Mesendoderm (in vitro differentiated cells): ENCODE results near the gene LRRC73.
"Not testable (repeated sequence)": the region's sequence is repeated elsewhere in the genome, so short reads cannot be mapped to it uniquely, and the experiment has no call there.

Experiments
- DNase-seq: peaks from one replicate; pipeline ENCODE4 v3.0.0; 2013
- H2AK5ac ChIP-seq: 2 replicates; pipeline ENCODE4 v1.6.1; 2013; ENCODE audit warnings: low read length, inconsistent platforms
- H2BK120ac ChIP-seq: 2 replicates; pipeline ENCODE4 v1.6.1; 2013; ENCODE audit warnings: low read depth, mild to moderate bottlenecking, low read length, moderate library complexity, mixed read lengths
- H2BK15ac ChIP-seq: replicated peaks from 2 replicates; pipeline ENCODE4 v1.6.1; 2013; ENCODE audit warnings: low read depth, mild to moderate bottlenecking, moderate library complexity
- H2BK5ac ChIP-seq: 2 replicates; pipeline ENCODE4 v1.6.1; 2013; ENCODE audit warnings: low read length, inconsistent platforms
- H3K18ac ChIP-seq: 2 replicates; pipeline ENCODE4 v1.6.1; 2013; ENCODE audit warnings: mild to moderate bottlenecking, low read length, mixed read lengths
- H3K23ac ChIP-seq: one replicate; pipeline ENCODE4 v1.6.1; 2013; ENCODE audit warnings: low read length
- H3K27ac ChIP-seq: 2 replicates; pipeline ENCODE4 v1.5.1; 2013; ENCODE audit warnings: low read depth, mild to moderate bottlenecking, inconsistent platforms, low read length, moderate library complexity
- H3K27me3 ChIP-seq: 2 replicates; pipeline ENCODE4 v1.6.1; 2013; ENCODE audit warnings: low read length, control low read depth, mild to moderate bottlenecking, inconsistent platforms; ENCODE audit not compliant: insufficient read depth, poor library complexity
- H3K36me3 ChIP-seq: 2 replicates; pipeline ENCODE4 v1.6.1; 2013; ENCODE audit warnings: low read length, inconsistent platforms; ENCODE audit not compliant: control insufficient read depth, insufficient read depth
- H3K4ac ChIP-seq: one replicate; pipeline ENCODE4 v1.6.1; 2013; ENCODE audit warnings: low read depth, mild to moderate bottlenecking, low read length, moderate library complexity
- H3K4me1 ChIP-seq: 2 replicates; pipeline ENCODE4 v1.6.1; 2013; ENCODE audit warnings: low read depth, low read length, inconsistent platforms; ENCODE audit not compliant: control insufficient read depth
- H3K4me2 ChIP-seq: 2 replicates; pipeline ENCODE4 v1.6.1; 2013; ENCODE audit warnings: low read length
- H3K4me3 ChIP-seq: 2 replicates; pipeline ENCODE4 v1.5.1; 2013; ENCODE audit warnings: mild to moderate bottlenecking, low read length
- H3K56ac ChIP-seq: one replicate; pipeline ENCODE4 v1.6.1; 2013; ENCODE audit warnings: low read length
- H3K79me1 ChIP-seq: 2 replicates; pipeline ENCODE4 v1.6.1; 2013; ENCODE audit warnings: low read length, inconsistent platforms
- H3K79me2 ChIP-seq: 2 replicates; pipeline ENCODE4 v1.6.1; 2013; ENCODE audit warnings: mild to moderate bottlenecking, low read length; ENCODE audit not compliant: control insufficient read depth, insufficient read depth
- H3K9ac ChIP-seq: 2 replicates; pipeline ENCODE4 v1.6.1; 2013; ENCODE audit warnings: low read length, inconsistent platforms
- H4K5ac ChIP-seq: one replicate; pipeline ENCODE4 v1.6.1; 2013; ENCODE audit warnings: low read length
- H4K8ac ChIP-seq: one replicate; pipeline ENCODE4 v1.6.1; 2013; ENCODE audit warnings: low read depth, mild to moderate bottlenecking, control low read depth, low read length, moderate library complexity
- WGBS: extraction: QIAGEN DNeasy Blood & Tissue Kit; methylation state at CpG from one replicate; pipeline ENCODE4 v1.1.7; 2013; ENCODE audit warnings: low lambda C conversion rate, missing lambda C conversion rate; ENCODE audit not compliant: insufficient coverage; ENCODE audit errors: extremely low coverage; 5-methylcytosine and 5-hydroxymethylcytosine counted together

Gene LRRC73

DNA sequence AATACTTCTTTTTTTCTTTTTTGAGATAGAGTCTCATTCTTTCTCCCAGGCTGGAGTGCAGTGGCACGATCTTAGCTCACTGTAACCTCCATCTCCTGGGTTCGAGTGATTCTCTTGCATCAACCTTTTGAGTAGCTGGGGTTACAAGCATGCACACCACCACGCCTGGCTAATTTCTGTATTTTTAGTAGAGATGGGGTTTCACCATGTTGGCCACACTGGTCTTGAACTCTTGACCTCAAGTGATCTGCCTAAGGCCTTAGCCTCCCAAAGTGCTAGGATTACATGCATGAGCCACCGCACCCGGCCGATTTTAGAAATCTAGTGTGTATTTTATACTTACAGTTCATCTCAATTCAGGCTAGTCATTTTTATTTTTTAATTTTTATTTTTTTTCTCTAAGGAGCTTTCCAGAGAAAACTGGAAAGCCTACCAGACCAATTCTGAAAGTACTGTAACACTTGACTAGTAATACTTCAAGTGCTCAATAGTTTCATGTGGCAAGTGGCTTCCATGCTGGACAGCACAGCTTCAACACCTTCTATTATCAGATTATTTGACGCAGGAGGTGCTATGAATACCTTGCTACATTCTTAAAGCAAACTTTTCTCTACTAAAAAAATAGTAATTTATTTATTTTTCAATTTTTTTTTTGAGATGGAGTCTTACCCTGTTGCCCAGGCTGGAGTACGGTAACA is 31.8 kb upstream of the LRRC73 start:
- Histone ChIP-seq H2BK5ac (no peak overlapping the region), H3K79me1 (no peaks in the 10 kb centered on the region), H4K5ac (no peak overlapping the region), H3K56ac (no peak overlapping the region), H3K18ac (no peak overlapping the region), H3K4me2 (no peak overlapping the region), H2BK120ac (no peak overlapping the region), H4K8ac (no peak overlapping the region), H3K79me2 (no peaks in the 10 kb centered on the region), H3K4ac (no peak overlapping the region), H2BK15ac (no peak overlapping the region), H2AK5ac (no peak overlapping the region), H3K23ac (no peak overlapping the region), H3K36me3 (peaks cover 12% of the 10 kb centered on the region), H3K9ac (no peak overlapping the region), H3K27me3 (no peaks in the 10 kb centered on the region), H3K27ac (no peak overlapping the region), H3K4me1 (no peaks in the 10 kb centered on the region), H3K4me3 (no peak overlapping the region)
- DNase-seq, result no peak
- WGBS, result no CpG with 5 or more reads among the region's 8 CpGs

DNA sequence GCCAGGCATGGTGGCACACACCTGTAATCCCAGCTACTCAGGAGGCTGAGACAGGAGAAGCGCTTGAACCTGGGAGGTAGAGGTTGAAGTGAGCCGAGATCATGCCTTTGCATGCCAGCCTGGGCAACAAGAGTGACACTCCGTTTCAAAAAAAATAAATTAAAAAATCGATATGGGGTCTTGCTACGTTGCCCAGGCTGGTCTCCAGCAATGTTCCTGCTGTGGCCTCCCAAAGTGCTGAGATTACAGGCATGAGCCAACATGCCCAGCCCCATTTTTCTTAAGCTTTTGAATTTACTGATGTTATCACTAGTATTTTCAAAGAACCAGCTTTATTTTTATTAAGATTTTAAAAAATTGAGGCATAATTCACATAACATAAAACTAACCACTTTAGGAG is 30.4 kb upstream of the LRRC73 start:
- no peaks in the 10 kb centered on the region for H3K79me1 ChIP-seq
- H2BK120ac ChIP-seq, result no peak overlapping the region
- no peak overlapping the region for H3K9ac ChIP-seq
- no peak overlapping the region for H3K4me3 ChIP-seq
- no peaks in the 10 kb centered on the region for H3K27me3 ChIP-seq
- H4K8ac ChIP-seq, result no peak overlapping the region
- H4K5ac ChIP-seq, result no peak overlapping the region
- no peaks in the 10 kb centered on the region for H3K4me1 ChIP-seq
- no peak overlapping the region for H2AK5ac ChIP-seq
- H3K79me2 ChIP-seq, result no peaks in the 10 kb centered on the region
- H3K56ac ChIP-seq, result no peak overlapping the region
- peaks cover 6% of the 10 kb centered on the region for H3K36me3 ChIP-seq
- no peak overlapping the region for H3K4me2 ChIP-seq
- WGBS, result no CpG with 5 or more reads among the region's 5 CpGs
- H2BK5ac ChIP-seq, result no peak overlapping the region
- no peak for DNase-seq
- no peak overlapping the region for H3K4ac ChIP-seq
- H3K23ac ChIP-seq, result no peak overlapping the region
- no peak overlapping the region for H3K27ac ChIP-seq
- H3K18ac ChIP-seq, result no peak overlapping the region
- no peak overlapping the region for H2BK15ac ChIP-seq

DNA sequence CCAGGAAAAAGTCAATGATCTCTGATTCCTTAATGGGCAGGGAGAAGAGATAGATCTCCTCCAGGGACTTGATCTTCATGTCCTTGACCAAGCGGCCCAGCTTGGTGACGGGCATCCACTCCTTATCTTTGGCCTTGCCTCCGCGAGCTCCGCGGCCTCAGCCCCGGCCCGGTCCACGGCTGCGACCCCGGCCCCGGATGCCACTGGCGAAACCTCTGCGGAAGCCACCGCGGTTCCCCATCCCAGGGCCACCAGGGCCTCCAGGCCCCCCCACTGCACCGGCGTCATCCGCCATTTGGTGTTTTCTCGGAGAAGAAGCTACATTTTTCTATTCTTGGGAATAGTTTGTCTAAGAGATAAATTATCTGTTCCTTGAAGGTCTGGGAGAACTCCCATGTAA is 29.3 kb upstream of the LRRC73 start:
- H3K18ac ChIP-seq, H3K56ac ChIP-seq, H3K4me1 ChIP-seq, H2AK5ac ChIP-seq, H3K79me1 ChIP-seq, H3K27ac ChIP-seq, H3K79me2 ChIP-seq, H2BK120ac ChIP-seq, H3K36me3 ChIP-seq, H3K23ac ChIP-seq, H2BK15ac ChIP-seq, H3K27me3 ChIP-seq, H3K4me3 ChIP-seq, H3K9ac ChIP-seq, H4K5ac ChIP-seq, H4K8ac ChIP-seq, DNase-seq, H2BK5ac ChIP-seq, H3K4me2 ChIP-seq, H3K4ac ChIP-seq: not testable (repeated sequence)
- no CpG with 5 or more reads among the region's 20 CpGs for WGBS

DNA sequence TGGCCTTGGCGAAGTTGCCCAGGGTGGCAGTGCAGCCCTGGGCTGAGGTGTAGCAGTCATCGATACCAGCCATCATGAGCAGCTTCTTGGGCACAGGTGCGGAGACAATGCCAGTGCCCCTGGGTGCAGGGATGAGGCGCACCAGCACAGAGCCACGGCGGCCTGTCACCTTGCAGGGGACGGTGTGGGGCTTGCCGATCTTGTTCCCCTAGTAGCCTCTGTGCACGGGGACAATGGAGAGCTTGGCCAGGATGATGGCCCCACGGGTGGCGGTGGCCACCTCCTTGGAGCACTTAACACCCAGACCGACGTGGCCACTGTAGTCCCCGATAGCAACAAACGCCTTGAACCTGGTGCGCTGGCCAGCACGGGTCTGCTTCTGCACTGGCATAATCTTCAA is 28.8 kb upstream of the LRRC73 start:
- H3K36me3 ChIP-seq, DNase-seq, H2BK5ac ChIP-seq, H2BK15ac ChIP-seq, H3K18ac ChIP-seq, H2AK5ac ChIP-seq, H2BK120ac ChIP-seq, H4K8ac ChIP-seq, H3K4me2 ChIP-seq, H3K4me3 ChIP-seq, H3K23ac ChIP-seq, H3K4me1 ChIP-seq, H3K27ac ChIP-seq, H3K79me2 ChIP-seq, H3K27me3 ChIP-seq, H3K4ac ChIP-seq, H3K79me1 ChIP-seq, H3K56ac ChIP-seq, H4K5ac ChIP-seq, H3K9ac ChIP-seq: not testable (repeated sequence)
- WGBS, result no CpG with 5 or more reads among the region's 17 CpGs

DNA sequence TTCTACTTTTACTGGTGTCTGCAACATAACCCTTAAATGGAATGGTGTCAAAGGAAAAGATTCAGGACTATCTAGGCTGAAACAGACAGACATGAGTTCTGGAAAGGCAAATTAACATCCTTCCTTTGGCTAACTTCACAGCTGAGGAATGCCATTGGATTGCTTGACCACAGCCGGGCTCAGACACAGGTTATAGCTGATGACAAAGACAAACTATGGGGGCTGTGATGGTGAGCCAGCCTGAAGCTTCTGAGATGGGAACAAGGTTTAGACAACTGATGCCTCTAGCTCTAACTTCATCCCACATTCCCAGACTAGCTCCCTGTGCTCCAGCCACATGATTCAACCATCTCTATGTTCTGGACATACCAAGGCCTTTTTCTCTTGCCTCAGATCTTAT is 22.1 kb upstream of the LRRC73 start:
- Histone ChIP-seq H3K18ac (no peak overlapping the region), H3K4me3 (no peak overlapping the region), H3K9ac (no peak overlapping the region), H2BK15ac (no peak overlapping the region), H3K79me1 (no peaks in the 10 kb centered on the region), H4K8ac (no peak overlapping the region), H4K5ac (no peak overlapping the region), H3K27me3 (no peaks in the 10 kb centered on the region), H2BK5ac (no peak overlapping the region), H3K56ac (no peak overlapping the region), H3K4ac (no peak overlapping the region), H3K27ac (no peak overlapping the region), H3K4me2 (no peak overlapping the region), H3K23ac (no peak overlapping the region), H3K36me3 (peaks cover 6% of the 10 kb centered on the region), H3K4me1 (no peaks in the 10 kb centered on the region), H2BK120ac (no peak overlapping the region), H3K79me2 (no peaks in the 10 kb centered on the region), H2AK5ac (no peak overlapping the region)
- WGBS, result no CpG with 5 or more reads among the region's 1 CpG
- DNase-seq, result no peak

DNA sequence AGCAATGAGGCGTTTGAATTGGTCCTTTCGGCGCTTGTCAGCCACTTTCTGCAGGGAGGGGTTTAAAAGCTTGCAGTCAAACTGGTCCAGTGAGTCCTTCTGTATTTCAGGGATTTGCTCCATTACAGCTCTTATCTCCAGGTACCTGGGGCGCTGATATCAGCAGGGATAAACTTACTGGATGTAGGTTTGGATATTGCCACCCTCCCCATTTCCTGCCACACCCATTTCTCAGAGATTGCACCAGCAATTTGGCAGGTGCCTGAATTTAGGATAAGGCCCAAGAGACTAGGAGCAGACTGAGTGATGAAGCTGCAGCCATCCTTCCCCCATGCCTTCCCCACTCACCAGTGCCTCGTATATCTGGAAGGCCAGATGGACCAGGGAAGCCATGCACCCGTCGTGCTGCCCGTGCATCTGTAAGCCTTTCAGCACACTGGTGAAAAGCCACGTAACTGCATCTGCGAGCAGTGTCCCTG is 14.4 kb upstream of the LRRC73 start:
- no peak overlapping the region for H3K4me2 ChIP-seq
- no CpG with 5 or more reads among the region's 10 CpGs for WGBS
- no peak overlapping the region for H2BK120ac ChIP-seq
- no peaks in the 10 kb centered on the region for H3K27me3 ChIP-seq
- H3K4me1 ChIP-seq, result no peaks in the 10 kb centered on the region
- H3K36me3 ChIP-seq, result peaks cover 35% of the 10 kb centered on the region
- H3K18ac ChIP-seq, result no peak overlapping the region
- H3K9ac ChIP-seq, result no peak overlapping the region
- H3K4me3 ChIP-seq, result no peak overlapping the region
- H2BK15ac ChIP-seq, result no peak overlapping the region
- H2BK5ac ChIP-seq, result no peak overlapping the region
- H3K56ac ChIP-seq, result no peak overlapping the region
- H4K5ac ChIP-seq, result no peak overlapping the region
- H2AK5ac ChIP-seq, result no peak overlapping the region
- no peak overlapping the region for H3K23ac ChIP-seq
- no peak overlapping the region for H4K8ac ChIP-seq
- no peak for DNase-seq
- no peak overlapping the region for H3K4ac ChIP-seq
- no peak overlapping the region for H3K27ac ChIP-seq
- no peaks in the 10 kb centered on the region for H3K79me1 ChIP-seq
- no peaks in the 10 kb centered on the region for H3K79me2 ChIP-seq
